CD4-positive, alpha-beta T cell treated with Interleukin-12 subunit alpha and Interleukin-12 subunit beta, for 1 hour (primary cell): ENCODE measurements around the gene CSNK2A1.

ENCODE experiments used
- DNase-seq: peaks from one replicate; pipeline ENCODE4 v3.0.0-alpha.2; 2020

The CSNK2A1 gene

GRCh38 chr20:427849-428657 lies 115.5 kb downstream of the CSNK2A1 start:
- no peak for DNase-seq

GRCh38 chr20:427401-427800 lies 116.2 kb downstream of the CSNK2A1 start:
- DNase-seq: no peak

- DNase-seq: no peak
Measured at GRCh38 chr20:426566-426965, 117.0 kb downstream of the CSNK2A1 start.
